Measurements from ENCODE around the gene KCNQ4. TPM values are rescaled to one million over a fixed set of nuclear protein-coding genes. Genes with fewer than 3 reads are reported as not detected.

The KCNQ4 gene
- polyA plus RNA-seq, 3 donors = 0.13 TPM; not detected in 2

DNA sequence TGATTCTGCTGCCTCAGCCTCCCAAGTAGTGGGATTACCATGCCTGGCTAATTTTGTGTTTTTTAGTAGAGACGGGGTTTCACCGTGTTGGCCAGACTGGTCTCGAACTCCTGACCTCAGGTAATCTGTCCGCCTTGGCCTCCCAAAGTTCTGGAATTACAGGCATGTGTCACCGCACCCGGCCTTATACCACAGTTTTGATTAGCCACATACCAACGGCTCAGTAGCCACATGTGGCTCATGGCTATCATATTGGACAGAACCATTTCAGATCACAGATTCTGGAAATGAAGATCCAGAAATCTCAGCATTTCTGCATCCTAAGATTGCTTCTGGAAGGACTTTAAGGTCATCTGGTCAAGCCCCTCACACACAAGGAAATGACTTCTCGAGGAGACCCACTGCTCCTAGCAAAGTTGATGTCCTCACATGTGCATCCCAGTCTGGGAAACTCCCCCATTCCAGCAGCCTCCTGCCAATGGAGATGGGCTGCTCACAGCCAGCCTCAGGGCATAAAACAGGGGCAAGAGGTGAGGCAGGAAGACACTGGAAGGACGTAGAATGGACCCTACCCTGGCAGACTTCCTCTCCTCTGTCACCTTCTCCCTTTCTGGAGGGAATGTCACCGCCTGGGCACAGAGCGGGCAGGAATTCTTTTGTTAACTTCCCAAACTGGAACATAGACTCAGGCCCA is 96.0 kb downstream of the KCNQ4 start:
- H2AFZ ChIP-seq (ENCODE audit: insufficient read depth, low read depth, low read length, poor library complexity, severe bottlenecking) = no peak overlapping the region
- Mint-ChIP-seq H3K36me3 (peaks cover 6 to 16% of the 10 kb centered on the region in 2 donors), H3K4me1 (peaks cover 36% of the 10 kb centered on the region), H3K27me3 (ENCODE audit: low read depth in 3 of 3) (peaks cover 17 to 25% (median 24%) of the 10 kb centered on the region in 3 donors), H3K4me3 (no peak overlapping the region), H3K9me3 (peaks cover 4 to 18% (median 12%) of the 10 kb centered on the region in 7 donors), H3K27ac (no peak overlapping the region)
- H3K36me3 ChIP-seq (replicated peaks in 1 of 2; ENCODE audit: control insufficient read depth in 1 of 2, insufficient read depth in 2 of 2, low read length in 2 of 2) = no peaks in the 10 kb centered on the region
- no peak for DNase-seq
- no peaks in the 10 kb centered on the region for H3K79me2 ChIP-seq (ENCODE audit: insufficient read depth, low read length)
- TF ChIP-seq, protein P1, sequence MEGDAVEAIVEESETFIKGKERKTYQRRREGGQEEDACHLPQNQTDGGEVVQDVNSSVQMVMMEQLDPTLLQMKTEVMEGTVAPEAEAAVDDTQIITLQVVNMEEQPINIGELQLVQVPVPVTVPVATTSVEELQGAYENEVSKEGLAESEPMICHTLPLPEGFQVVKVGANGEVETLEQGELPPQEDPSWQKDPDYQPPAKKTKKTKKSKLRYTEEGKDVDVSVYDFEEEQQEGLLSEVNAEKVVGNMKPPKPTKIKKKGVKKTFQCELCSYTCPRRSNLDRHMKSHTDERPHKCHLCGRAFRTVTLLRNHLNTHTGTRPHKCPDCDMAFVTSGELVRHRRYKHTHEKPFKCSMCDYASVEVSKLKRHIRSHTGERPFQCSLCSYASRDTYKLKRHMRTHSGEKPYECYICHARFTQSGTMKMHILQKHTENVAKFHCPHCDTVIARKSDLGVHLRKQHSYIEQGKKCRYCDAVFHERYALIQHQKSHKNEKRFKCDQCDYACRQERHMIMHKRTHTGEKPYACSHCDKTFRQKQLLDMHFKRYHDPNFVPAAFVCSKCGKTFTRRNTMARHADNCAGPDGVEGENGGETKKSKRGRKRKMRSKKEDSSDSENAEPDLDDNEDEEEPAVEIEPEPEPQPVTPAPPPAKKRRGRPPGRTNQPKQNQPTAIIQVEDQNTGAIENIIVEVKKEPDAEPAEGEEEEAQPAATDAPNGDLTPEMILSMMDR (IDR thresholded peaks at IDR 0.05) = no peak
- H4K20me1 ChIP-seq (ENCODE audit: insufficient read depth, low read length) = no peaks in the 10 kb centered on the region
- H3K9ac ChIP-seq (ENCODE audit: insufficient read depth, low read length, poor library complexity, severe bottlenecking) = no peak overlapping the region
- peaks cover 0 to 9% of the 10 kb centered on the region in 2 donors for H3K9me3 ChIP-seq (replicated peaks in 1 of 2; ENCODE audit: control insufficient read depth in 1 of 2, insufficient read depth in 1 of 2, low read length in 2 of 2)
- H3K27ac ChIP-seq (ENCODE audit: low read depth in 1 of 2, low read length in 2 of 2) = no peak overlapping the region
- H3K27me3 ChIP-seq (ENCODE audit: control insufficient read depth in 2 of 2, insufficient read depth in 2 of 2, low read length in 2 of 2) = peaks cover 13 to 20% of the 10 kb centered on the region in 2 donors
- WGBS (ENCODE audit: insufficient coverage) = 95% methylated on average over 9 of the region's 11 CpGs
- no peak overlapping the region for H3K4me3 ChIP-seq (replicated peaks in 1 of 3; ENCODE audit: low read depth in 2 of 3, low read length in 3 of 3)
- peaks cover 15 to 39% of the 10 kb centered on the region in 2 donors for H3K4me1 ChIP-seq (ENCODE audit: control insufficient read depth in 1 of 2, insufficient read depth in 2 of 2, low read length in 2 of 2)
- no peak overlapping the region for H3K4me2 ChIP-seq (replicated peaks; ENCODE audit: extremely low read depth, low read length, poor library complexity, severe bottlenecking)
- intact Hi-C loops (cut with micrococcal nuclease) = no loop called here

GRCh38 chr1:40880813-40881549 is 97.4 kb downstream of the KCNQ4 start:
- Mint-ChIP-seq H3K4me3 (no peak overlapping the region), H3K9me3 (peaks cover 4 to 20% (median 12%) of the 10 kb centered on the region in 7 donors), H3K4me1 (peaks cover 25% of the 10 kb centered on the region), H3K36me3 (peaks cover 8 to 18% of the 10 kb centered on the region in 2 donors), H3K27me3 (ENCODE audit: low read depth in 3 of 3) (peaks cover 27 to 38% (median 37%) of the 10 kb centered on the region in 3 donors), H3K27ac (no peak overlapping the region)
- H4K20me1 ChIP-seq (ENCODE audit: insufficient read depth, low read length) = no peaks in the 10 kb centered on the region
- no peak overlapping the region for H3K9ac ChIP-seq (ENCODE audit: insufficient read depth, low read length, poor library complexity, severe bottlenecking)
- no peak for DNase-seq
- no peaks in the 10 kb centered on the region for H3K36me3 ChIP-seq (replicated peaks in 1 of 2; ENCODE audit: control insufficient read depth in 1 of 2, insufficient read depth in 2 of 2, low read length in 2 of 2)
- H3K4me1 ChIP-seq (ENCODE audit: control insufficient read depth in 1 of 2, insufficient read depth in 2 of 2, low read length in 2 of 2) = peaks cover 5 to 26% of the 10 kb centered on the region in 2 donors
- TF ChIP-seq, protein P1 (IDR thresholded peaks at IDR 0.05) = no peak
- H2AFZ ChIP-seq (ENCODE audit: insufficient read depth, low read depth, low read length, poor library complexity, severe bottlenecking) = no peak overlapping the region
- no peak overlapping the region for H3K4me3 ChIP-seq (replicated peaks in 1 of 3; ENCODE audit: low read depth in 2 of 3, low read length in 3 of 3)
- H3K4me2 ChIP-seq (replicated peaks; ENCODE audit: extremely low read depth, low read length, poor library complexity, severe bottlenecking) = no peak overlapping the region
- H3K9me3 ChIP-seq (replicated peaks in 1 of 2; ENCODE audit: control insufficient read depth in 1 of 2, insufficient read depth in 1 of 2, low read length in 2 of 2) = peaks cover 0 to 9% of the 10 kb centered on the region in 2 donors
- H3K27me3 ChIP-seq (ENCODE audit: control insufficient read depth in 2 of 2, insufficient read depth in 2 of 2, low read length in 2 of 2) = peaks cover 17 to 27% of the 10 kb centered on the region in 2 donors
- H3K27ac ChIP-seq (ENCODE audit: low read depth in 1 of 2, low read length in 2 of 2) = no peak overlapping the region
- 77% methylated on average over 3 of the region's 6 CpGs for WGBS (ENCODE audit: insufficient coverage)
- intact Hi-C loops (cut with micrococcal nuclease) = no loop called here
- no peaks in the 10 kb centered on the region for H3K79me2 ChIP-seq (ENCODE audit: insufficient read depth, low read length)

All from CD14-positive monocyte (primary cell).